GM19025 (cell line): Measurements from ENCODE around the gene TNNT2.

Experiments
- ATAC-seq: cut with Tn5 transposase; IDR thresholded peaks from one replicate; pipeline ENCODE4 v1.9.1; 2021; ENCODE audit warnings: mild to moderate bottlenecking, low read depth, moderate library complexity; ENCODE audit not compliant: unreplicated experiment

The TNNT2 gene

DNA sequence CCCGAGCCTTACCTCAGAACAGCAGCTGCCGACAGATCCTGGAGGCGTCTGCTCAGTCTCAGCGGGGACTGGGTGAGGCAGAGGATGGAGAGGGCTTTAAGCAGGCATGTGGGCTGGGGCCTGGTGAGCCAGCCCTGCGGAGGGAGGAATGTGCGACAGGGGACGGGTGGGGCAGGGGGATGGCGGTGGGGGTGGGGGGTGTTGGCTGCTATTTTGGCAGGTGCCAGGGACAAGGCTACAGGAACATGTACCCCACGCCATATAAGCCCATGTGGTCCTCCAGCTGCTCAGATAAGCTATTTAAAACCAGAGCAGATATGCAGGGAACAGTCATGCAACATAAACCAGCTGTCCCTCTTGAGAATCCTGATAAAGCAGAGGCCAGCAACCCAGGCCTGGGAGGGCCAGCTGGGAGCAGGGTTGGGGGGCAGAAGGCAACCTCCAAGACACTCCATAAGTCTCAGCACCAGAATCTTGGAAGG is at the start of gene TNNT2:
Gene TNNT2 (minus strand): TSS at position 70 of the 482 bp plus-strand sequence. CDS start 4,426 bp downstream, outside the sequence.
- no peak for ATAC-seq

- no peak for ATAC-seq
Measured at GRCh38 chr1:201426479-201427310, 49.2 kb upstream of the TNNT2 start.

GRCh38 chr1:201424146-201424545 is 46.7 kb upstream of the TNNT2 start:
- no peak for ATAC-seq

DNA sequence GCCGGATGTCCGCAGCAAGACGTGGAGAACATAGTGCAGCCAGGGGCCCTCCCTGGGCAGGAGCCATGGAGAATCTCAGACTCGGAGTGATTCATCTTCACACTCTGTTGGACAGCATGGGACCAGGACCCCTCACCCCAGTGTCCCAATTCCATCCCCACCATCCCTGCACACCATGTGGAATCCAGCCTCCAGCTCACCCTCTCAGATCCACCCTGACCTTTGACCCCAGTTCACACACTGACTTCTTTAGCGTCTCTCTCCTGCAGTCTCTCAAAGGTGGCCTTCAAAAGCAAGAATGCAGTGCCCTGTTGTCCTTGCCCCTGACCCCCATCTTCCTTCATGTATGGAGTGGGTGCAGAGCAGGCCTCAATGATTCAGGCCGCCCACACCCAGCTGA is 46.2 kb upstream of the TNNT2 start:
- no peak for ATAC-seq

- no peak for ATAC-seq
Measured at GRCh38 chr1:201422436-201423030, 45.1 kb upstream of the TNNT2 start.

- ATAC-seq = no peak
Measured at GRCh38 chr1:201422026-201422425, 44.5 kb upstream of the TNNT2 start.

GRCh38 chr1:201421041-201421440 is 43.6 kb upstream of the TNNT2 start:
- no peak for ATAC-seq

- no peak for ATAC-seq
Measured at GRCh38 chr1:201420608-201421002, 43.1 kb upstream of the TNNT2 start.

DNA sequence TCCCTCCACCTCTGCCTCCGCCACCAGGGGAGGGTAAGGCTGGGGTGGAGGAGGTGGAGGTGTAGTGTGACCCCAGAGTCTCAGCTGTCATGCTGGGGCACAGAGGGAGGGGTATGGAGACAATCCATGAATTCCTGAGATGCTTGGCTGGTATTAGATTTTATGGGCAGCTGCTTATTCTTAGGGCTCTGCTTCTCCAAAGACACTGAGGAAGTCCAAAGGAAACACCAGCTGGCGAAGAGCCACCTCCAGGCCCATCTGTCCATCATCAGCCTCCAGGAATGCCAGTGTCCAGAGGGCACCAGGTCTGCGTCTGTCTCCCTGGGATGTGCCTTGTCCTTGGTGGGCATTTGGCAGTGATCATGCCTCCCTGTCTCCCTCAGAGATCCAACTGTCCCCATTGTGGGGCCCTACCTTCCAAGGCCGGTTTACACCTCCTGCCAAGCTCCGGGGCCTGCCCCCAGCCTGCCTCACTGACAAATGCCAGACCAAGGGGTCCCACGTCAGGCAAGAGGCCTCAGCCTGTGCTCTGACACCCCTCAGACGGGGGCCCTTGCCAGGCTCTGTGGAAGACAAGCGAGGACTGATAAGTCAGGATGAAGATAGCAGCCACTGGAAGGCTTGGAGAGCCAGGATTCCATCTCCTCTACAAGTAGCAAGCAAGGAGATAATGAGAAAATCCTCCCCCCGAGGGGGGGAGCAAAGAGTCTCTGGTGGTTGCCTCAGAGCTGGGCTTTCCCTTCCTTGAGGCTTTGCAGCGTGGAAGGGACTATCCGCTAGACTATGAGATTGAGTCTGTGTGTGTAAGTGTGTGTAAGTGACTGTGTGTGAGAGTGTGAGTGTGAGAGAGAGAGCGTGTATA is 42.5 kb upstream of the TNNT2 start:
- ATAC-seq = no peak

DNA sequence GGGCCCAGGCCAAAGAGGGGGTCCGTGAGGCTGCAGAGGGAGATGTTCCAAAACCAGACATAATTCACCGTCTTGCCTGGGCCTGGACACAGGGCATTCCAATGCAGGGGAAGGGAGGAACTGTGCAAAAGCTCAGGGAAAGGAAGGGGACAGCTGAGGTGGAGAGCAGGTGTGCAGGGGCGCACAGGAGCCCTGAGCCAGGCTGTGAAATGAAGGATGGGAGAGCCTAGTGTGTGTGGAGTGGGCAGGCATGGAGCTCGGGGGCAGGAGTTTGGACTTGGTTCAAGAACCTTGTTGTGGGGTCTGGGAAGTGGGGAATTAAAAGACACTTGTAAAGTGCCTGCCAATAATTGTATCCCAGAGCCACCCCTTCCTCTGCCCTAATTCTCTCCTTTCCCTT is 41.8 kb upstream of the TNNT2 start:
- no peak for ATAC-seq

DNA sequence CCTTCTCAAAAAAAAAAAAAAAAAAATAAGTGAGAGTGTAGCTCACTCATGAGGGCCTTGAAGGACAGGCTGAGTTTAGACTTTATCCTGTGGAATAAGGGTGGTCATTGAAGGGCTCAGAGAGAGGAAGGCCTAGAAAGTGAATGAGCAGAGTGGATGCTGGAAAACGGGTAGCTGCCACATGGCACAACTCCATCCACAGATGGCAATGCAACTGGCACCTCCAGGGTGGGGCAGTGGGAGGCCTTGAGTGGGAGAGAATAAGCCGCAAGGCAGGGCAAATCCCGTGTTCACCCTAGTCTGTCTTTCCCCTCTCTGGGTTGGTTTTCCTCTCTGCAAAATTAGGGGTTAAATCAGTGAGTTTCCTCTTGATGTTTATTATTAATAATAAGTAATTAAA is 41.0 kb upstream of the TNNT2 start:
- no peak for ATAC-seq

GRCh38 chr1:201414051-201414738 is 36.7 kb upstream of the TNNT2 start:
- no peak for ATAC-seq

GRCh38 chr1:201411292-201411691 is 33.8 kb upstream of the TNNT2 start:
- ATAC-seq = no peak

DNA sequence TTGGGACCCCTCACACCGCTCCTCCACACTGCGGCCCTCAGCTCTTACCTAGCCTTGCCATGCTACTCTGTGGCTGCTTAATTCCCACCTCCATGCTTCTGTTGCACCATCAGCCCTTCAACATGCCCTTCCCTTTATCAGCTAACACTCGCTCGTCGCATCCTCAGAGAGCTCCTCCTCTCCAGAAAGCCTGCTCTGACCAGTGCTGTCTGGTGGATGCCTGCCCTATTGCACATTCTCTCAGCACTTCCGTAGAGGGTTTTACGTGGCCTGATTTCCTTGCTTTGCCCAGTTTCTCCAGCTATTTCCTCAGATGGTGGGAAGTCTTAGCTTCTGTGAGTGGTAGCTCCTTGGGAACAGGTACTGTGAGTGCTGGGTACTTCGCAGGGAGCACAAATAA is 32.0 kb upstream of the TNNT2 start:
- no peak for ATAC-seq

- ATAC-seq = no peak
Measured at GRCh38 chr1:201408834-201409200, 31.3 kb upstream of the TNNT2 start.

DNA sequence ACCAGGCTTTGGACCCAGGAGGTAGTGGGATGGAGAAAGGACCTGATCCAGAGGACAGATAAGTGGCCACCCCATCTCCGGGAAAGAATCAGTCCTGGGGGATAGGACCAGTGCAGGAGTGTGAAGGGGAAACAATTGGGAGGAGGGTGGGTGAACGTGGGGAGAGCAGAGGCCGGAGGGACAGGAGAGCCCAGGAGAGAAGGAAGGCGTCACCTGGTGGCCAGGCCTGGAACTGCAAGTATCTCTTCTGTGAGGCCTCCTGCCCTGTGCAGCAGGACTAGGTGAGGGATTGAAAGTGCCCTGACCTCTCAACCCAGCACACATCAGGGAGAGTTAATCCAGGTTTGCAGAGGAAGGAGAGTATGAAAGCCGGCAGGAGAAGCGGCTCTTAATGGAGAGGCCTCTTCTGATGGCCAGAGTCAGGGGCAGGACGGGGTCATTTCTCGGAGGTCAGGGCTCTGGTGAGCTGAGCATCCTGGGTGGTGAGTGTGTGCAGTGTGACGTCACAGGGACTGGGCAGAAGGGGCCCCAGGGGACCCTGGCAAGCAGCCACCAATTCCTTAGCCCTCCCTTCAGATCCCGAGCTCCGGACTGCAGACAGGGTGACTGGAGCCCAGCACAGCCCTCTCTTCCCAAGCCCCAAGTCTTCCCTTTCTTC is 30.8 kb upstream of the TNNT2 start:
- ATAC-seq = no peak

DNA sequence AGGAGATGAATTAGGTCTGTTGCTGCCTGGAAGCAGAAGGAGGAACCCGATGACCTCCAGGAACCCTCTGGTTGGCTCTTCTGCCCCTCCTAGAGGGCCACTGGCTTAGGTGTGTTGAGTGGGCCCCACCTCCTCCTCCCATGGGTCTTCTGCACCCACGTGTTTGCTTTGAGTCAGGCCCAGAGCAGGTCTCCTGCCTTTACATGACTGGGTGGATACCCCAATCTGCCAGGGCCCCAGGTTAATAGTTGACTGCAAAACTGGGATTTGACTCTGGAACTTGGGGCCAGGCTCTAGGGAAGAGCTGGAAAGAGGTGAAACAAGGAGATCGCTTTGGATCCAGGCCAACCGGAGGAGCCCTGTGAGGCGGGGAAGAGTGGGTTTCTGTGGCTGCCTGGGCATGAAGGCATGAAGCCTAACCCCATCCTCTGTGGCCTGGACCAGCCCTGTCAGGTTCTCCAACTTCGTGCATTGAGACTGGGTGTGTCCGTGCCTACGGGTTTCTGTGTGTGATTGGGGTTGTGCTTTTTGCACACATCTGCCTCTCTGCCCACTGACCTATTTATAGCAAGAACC is 29.4 kb upstream of the TNNT2 start:
- ATAC-seq = peak; percentile 38

DNA sequence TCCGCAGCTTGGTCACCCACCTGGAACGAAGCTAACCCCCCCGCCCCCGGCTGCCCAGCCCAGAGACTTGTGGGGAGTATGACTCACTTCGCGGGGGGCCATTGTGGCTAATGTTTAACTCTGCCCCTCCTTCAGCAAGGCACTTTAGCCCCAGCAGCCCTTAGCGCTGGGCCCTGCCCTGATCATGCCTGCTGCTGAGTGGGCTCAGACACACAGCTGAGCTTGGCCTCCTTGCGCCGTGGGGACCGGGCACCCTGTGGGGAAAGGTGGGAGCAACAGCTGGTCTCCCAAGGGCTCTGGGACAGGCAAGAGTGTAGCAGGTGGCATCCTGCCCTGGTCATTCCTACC is 28.0 kb upstream of the TNNT2 start:
- peak; percentile 41 for ATAC-seq

GRCh38 chr1:201404722-201405483 is 27.4 kb upstream of the TNNT2 start:
- peak; percentile 3 for ATAC-seq
